Coronary artery (tissue), 2 donors: Measurements from ENCODE around the gene PBX1.

Experiments used
- DNase-seq: peaks from one replicate; pipeline ENCODE4 v3.0.0-alpha.2; 2017; ENCODE audit warnings: low spot score
- H3K27ac ChIP-seq, 2 donors: fragments of 200-600 bp; sonication (generic); one replicate each; pipeline ENCODE4 v1.5.1; 2016 to 2019
- H3K4me3 ChIP-seq: fragments of 200-600 bp; sonication (generic); 2 replicates; pipeline ENCODE4 v1.5.1; 2016; ENCODE audit warnings: mild to moderate bottlenecking, moderate library complexity
- CTCF ChIP-seq: fragments of 200-600 bp; sonication (generic); IDR thresholded peaks from one replicate; pipeline ENCODE4 v1.5.1; 2019; ENCODE audit warnings: antibody characterized with exemption

PBX1 gene

GRCh38 chr1:164769486-164770130, 210.6 kb downstream of the PBX1 start:
- no peak for DNase-seq
- H3K27ac ChIP-seq = peak overlapping the region in 1 of 2 donors; percentile 68
- no peak overlapping the region for H3K4me3 ChIP-seq
- no peak for TF ChIP-seq CTCF

- H3K27ac ChIP-seq = peak overlapping the region in 1 of 2 donors; percentile 15
- no peak overlapping the region for H3K4me3 ChIP-seq
- TF ChIP-seq CTCF = no peak
- DNase-seq = no peak
These were observed 211.1 kb downstream of the PBX1 start for GRCh38 chr1:164770131-164770529.

GRCh38 chr1:164771041-164771618, 212.1 kb downstream of the PBX1 start:
- DNase-seq = no peak
- Histone ChIP-seq H3K27ac (peak overlapping the region in 1 of 2 donors; percentile 79), H3K4me3 (peak overlapping the region; percentile 31)
- no peak for TF ChIP-seq CTCF

- Histone ChIP-seq H3K4me3 (peak overlapping the region; percentile 31), H3K27ac (peak overlapping the region; percentile 42 to 79)
- no peak for TF ChIP-seq CTCF
- DNase-seq = no peak
These were observed 212.8 kb downstream of the PBX1 start for GRCh38 chr1:164771619-164772361.

- DNase-seq = no peak
- no peak for TF ChIP-seq CTCF
These were observed 213.7 kb downstream of the PBX1 start for GRCh38 chr1:164772635-164773034.

GRCh38 chr1:164773102-164773501, 214.1 kb downstream of the PBX1 start:
- Histone ChIP-seq H3K27ac (no peak overlapping the region), H3K4me3 (no peak overlapping the region)
- no peak for TF ChIP-seq CTCF
- no peak for DNase-seq

More at GRCh38 chr1:164772635-164773034, 213.7 kb downstream of the PBX1 start:
- no peak overlapping the region for H3K4me3 ChIP-seq
- H3K27ac ChIP-seq = peak overlapping the region; percentile 42 to 79
